CD4-positive, alpha-beta T cell treated with Interleukin-1 beta for 1 hour (primary cell): ENCODE data around the gene RARS1.

Experiments used
- DNase-seq, 2 donors: peaks; one replicate each; pipeline ENCODE4 v3.0.0-alpha.2; 2020 to 2022

Gene RARS1

GRCh38 chr5:168563959-168564358 lies 77.7 kb downstream of the RARS1 start:
- DNase-seq: no peak

GRCh38 chr5:168568738-168569137 lies 82.5 kb downstream of the RARS1 start:
- DNase-seq: no peak
